PC-9 (cell line): ENCODE data around the gene ATOH8.

Source experiments
- EZH2 ChIP-seq: fragments of 200-600 bp; sonication (generic); IDR thresholded peaks from 2 replicates; pipeline ENCODE4 v1.8.0; 2017; ENCODE audit warnings: antibody characterized with exemption, low read depth
- TF ChIP-seq, protein P1 (sequence below): fragments of 200-600 bp; sonication (generic); conservative IDR thresholded peaks from 2 replicates; pipeline ENCODE4 v1.6.1; 2017; ENCODE audit warnings: mixed run types, antibody characterized with exemption, mild to moderate bottlenecking, moderate library complexity

DNA sequence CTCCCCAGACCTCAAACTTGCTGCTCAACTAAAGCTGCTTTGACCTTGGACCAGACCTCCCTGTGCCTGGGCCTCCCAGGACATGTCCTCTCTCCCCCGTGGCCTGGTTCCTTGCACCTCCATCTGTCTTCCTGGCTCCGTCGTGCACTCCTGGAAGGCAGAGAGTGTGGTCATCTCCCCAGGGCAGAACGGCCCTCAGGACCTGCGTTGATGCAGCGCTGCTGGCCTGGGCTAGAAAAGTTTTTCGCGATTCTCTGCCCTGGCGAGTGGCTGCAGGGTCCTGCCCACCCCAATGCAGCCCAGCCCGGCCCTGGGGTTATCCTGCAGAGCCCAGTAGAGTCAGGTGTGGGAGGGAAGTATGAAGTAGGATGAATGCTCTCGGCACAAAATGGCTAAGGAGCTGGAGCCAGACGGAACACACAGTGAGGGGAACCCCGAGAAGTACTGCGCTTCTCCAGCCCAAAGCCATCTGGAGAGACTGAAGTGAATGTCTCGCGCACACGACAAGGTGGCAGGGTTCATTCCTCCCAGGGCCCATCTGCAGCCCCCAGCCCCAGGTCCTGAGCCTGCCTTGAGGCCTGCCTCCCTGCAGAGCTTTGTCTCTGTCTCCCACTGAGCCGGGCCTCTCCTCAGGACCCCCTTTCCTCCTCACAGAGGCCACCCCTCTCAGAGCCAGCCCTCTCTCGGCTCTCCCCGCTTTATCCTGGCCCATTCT is 41.7 kb downstream of the ATOH8 start:
- TF ChIP-seq EZH2 = no peak
- TF ChIP-seq, protein P1, sequence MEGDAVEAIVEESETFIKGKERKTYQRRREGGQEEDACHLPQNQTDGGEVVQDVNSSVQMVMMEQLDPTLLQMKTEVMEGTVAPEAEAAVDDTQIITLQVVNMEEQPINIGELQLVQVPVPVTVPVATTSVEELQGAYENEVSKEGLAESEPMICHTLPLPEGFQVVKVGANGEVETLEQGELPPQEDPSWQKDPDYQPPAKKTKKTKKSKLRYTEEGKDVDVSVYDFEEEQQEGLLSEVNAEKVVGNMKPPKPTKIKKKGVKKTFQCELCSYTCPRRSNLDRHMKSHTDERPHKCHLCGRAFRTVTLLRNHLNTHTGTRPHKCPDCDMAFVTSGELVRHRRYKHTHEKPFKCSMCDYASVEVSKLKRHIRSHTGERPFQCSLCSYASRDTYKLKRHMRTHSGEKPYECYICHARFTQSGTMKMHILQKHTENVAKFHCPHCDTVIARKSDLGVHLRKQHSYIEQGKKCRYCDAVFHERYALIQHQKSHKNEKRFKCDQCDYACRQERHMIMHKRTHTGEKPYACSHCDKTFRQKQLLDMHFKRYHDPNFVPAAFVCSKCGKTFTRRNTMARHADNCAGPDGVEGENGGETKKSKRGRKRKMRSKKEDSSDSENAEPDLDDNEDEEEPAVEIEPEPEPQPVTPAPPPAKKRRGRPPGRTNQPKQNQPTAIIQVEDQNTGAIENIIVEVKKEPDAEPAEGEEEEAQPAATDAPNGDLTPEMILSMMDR = no peak
